Measurements from ENCODE around the gene VGLL4. TPM values are rescaled to one million over a fixed set of nuclear protein-coding genes. Genes with fewer than 3 reads are reported as not detected.
A peak's percentile ranks its signal among the peaks of the same experiment; 100 is the strongest.

VGLL4 gene
- total RNA-seq, 1 experiment from 2014 or later: 43.0 TPM

GRCh38 chr3:11600501-11601282 is 43.0 kb downstream of the VGLL4 start:
- ChIA-PET POLR2A (no interaction called here), CTCF (interaction anchor here (0.8 to 1.6 kb wide), 5 partner anchors 12 to 247 kb away, joined by 3 to 4 read pairs (median 3); no protein-coding TSS in a partner anchor)
- H3K4me3 Mint-ChIP-seq: no peak overlapping the region
- H3K27me3 Mint-ChIP-seq (ENCODE audit: low read depth): no peaks in the 10 kb centered on the region
- peaks cover 36% of the 10 kb centered on the region for H3K36me3 Mint-ChIP-seq
- DNase-seq (ENCODE audit: low spot score) (peak; percentile 40), ATAC-seq (peak; percentile 82)
- TF ChIP-seq FOXP1 (CRISPR knock-in tag; IDR thresholded peaks at IDR 0.05; ENCODE audit: borderline replicate concordance) (no peak), ZBTB21 (CRISPR knock-in tag; IDR thresholded peaks at IDR 0.05; ENCODE audit: borderline replicate concordance) (no peak), RELA (CRISPR knock-in tag; IDR thresholded peaks at IDR 0.05; ENCODE audit: borderline replicate concordance) (no peak), ZNF671 (CRISPR knock-in tag; IDR thresholded peaks at IDR 0.05) (no peak), ZNF423 (CRISPR knock-in tag; IDR thresholded peaks at IDR 0.05) (no peak), GABPB1 (CRISPR knock-in tag; IDR thresholded peaks at IDR 0.05) (no peak), ATF1 (CRISPR knock-in tag; IDR thresholded peaks at IDR 0.05) (no peak), ZMAT4 (CRISPR knock-in tag; IDR thresholded peaks at IDR 0.05) (no peak), CTCF (IDR thresholded peaks at IDR 0.05) (no peak), ZNF219 (CRISPR knock-in tag; IDR thresholded peaks at IDR 0.05; ENCODE audit: borderline replicate concordance) (no peak), ZNF263 (CRISPR knock-in tag; IDR thresholded peaks at IDR 0.05; ENCODE audit: low read depth) (no peak), NFATC4 (CRISPR knock-in tag; IDR thresholded peaks at IDR 0.05) (no peak), E2F1 (CRISPR knock-in tag; IDR thresholded peaks at IDR 0.05) (no peak), GRHL2 (CRISPR knock-in tag; IDR thresholded peaks at IDR 0.05; ENCODE audit: insufficient replicate concordance, severe bottlenecking) (no peak), ESRRA (CRISPR knock-in tag; IDR thresholded peaks at IDR 0.05; ENCODE audit: borderline replicate concordance) (no peak), SP1 (CRISPR knock-in tag; conservative IDR thresholded peaks at IDR 0.05) (no peak)
- TF ChIP-seq, protein P1, sequence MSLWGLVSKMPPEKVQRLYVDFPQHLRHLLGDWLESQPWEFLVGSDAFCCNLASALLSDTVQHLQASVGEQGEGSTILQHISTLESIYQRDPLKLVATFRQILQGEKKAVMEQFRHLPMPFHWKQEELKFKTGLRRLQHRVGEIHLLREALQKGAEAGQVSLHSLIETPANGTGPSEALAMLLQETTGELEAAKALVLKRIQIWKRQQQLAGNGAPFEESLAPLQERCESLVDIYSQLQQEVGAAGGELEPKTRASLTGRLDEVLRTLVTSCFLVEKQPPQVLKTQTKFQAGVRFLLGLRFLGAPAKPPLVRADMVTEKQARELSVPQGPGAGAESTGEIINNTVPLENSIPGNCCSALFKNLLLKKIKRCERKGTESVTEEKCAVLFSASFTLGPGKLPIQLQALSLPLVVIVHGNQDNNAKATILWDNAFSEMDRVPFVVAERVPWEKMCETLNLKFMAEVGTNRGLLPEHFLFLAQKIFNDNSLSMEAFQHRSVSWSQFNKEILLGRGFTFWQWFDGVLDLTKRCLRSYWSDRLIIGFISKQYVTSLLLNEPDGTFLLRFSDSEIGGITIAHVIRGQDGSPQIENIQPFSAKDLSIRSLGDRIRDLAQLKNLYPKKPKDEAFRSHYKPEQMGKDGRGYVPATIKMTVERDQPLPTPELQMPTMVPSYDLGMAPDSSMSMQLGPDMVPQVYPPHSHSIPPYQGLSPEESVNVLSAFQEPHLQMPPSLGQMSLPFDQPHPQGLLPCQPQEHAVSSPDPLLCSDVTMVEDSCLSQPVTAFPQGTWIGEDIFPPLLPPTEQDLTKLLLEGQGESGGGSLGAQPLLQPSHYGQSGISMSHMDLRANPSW (CRISPR knock-in tag; conservative IDR thresholded peaks at IDR 0.05; ENCODE audit: low read depth): no peak
- TF ChIP-seq, protein P2, sequence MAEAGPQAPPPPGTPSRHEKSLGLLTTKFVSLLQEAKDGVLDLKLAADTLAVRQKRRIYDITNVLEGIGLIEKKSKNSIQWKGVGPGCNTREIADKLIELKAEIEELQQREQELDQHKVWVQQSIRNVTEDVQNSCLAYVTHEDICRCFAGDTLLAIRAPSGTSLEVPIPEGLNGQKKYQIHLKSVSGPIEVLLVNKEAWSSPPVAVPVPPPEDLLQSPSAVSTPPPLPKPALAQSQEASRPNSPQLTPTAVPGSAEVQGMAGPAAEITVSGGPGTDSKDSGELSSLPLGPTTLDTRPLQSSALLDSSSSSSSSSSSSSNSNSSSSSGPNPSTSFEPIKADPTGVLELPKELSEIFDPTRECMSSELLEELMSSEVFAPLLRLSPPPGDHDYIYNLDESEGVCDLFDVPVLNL (CRISPR knock-in tag; IDR thresholded peaks at IDR 0.05; ENCODE audit: borderline replicate concordance, low read depth): no peak
- TF ChIP-seq, protein P3, sequence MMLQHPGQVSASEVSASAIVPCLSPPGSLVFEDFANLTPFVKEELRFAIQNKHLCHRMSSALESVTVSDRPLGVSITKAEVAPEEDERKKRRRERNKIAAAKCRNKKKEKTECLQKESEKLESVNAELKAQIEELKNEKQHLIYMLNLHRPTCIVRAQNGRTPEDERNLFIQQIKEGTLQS (CRISPR knock-in tag; conservative IDR thresholded peaks at IDR 0.05): no peak
- TF ChIP-seq, protein P4, sequence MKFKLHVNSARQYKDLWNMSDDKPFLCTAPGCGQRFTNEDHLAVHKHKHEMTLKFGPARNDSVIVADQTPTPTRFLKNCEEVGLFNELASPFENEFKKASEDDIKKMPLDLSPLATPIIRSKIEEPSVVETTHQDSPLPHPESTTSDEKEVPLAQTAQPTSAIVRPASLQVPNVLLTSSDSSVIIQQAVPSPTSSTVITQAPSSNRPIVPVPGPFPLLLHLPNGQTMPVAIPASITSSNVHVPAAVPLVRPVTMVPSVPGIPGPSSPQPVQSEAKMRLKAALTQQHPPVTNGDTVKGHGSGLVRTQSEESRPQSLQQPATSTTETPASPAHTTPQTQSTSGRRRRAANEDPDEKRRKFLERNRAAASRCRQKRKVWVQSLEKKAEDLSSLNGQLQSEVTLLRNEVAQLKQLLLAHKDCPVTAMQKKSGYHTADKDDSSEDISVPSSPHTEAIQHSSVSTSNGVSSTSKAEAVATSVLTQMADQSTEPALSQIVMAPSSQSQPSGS (CRISPR knock-in tag; IDR thresholded peaks at IDR 0.05; ENCODE audit: borderline replicate concordance, low read depth): no peak
- peak overlapping the region; percentile 73 for H3K27ac Mint-ChIP-seq
- H3K9me3 Mint-ChIP-seq: peaks cover 16% of the 10 kb centered on the region
- H3K4me1 Mint-ChIP-seq: peaks cover 55% of the 10 kb centered on the region

All from WTC11 (cell line).